HFF-Myc (cell line): ENCODE measurements around the gene VPS13D.

ENCODE experiments used
- DNase-seq: peaks from one replicate; pipeline ENCODE4 v3.0.0-alpha.2; 2011; ENCODE audit warnings: low read depth; ENCODE audit errors: extremely low read depth
- H3K4me3 ChIP-seq: replicated peaks from 2 replicates; pipeline ENCODE4 v1.5.1; 2011; ENCODE audit warnings: low read depth, mild to moderate bottlenecking, control low read depth, low read length
- CTCF ChIP-seq: IDR thresholded peaks from 2 replicates; pipeline ENCODE4 v1.5.1; 2012; ENCODE audit warnings: mild to moderate bottlenecking, low read depth, low read length, control low read depth; ENCODE audit errors: missing control alignments

VPS13D gene

GRCh38 chr1:12549460-12550349, 319.9 kb downstream of the VPS13D start:
- peak; percentile 81 for DNase-seq
- H3K4me3 ChIP-seq: peak overlapping the region; percentile 8; the same call in 1 of the 2 replicates
- no peak for TF ChIP-seq CTCF

GRCh38 chr1:12551584-12551983, 321.8 kb downstream of the VPS13D start:
- DNase-seq: no peak
- no peak overlapping the region for H3K4me3 ChIP-seq
- no peak for TF ChIP-seq CTCF

- no peak for DNase-seq
- TF ChIP-seq CTCF: no peak
- no peak overlapping the region for H3K4me3 ChIP-seq
Observed at GRCh38 chr1:12552111-12552888, 322.5 kb downstream of the VPS13D start.

- DNase-seq: no peak
- no peak overlapping the region for H3K4me3 ChIP-seq
- TF ChIP-seq CTCF: no peak
Observed at GRCh38 chr1:12552951-12553921, 323.4 kb downstream of the VPS13D start.

GRCh38 chr1:12553963-12554362, 324.1 kb downstream of the VPS13D start:
- no peak for TF ChIP-seq CTCF
- DNase-seq: no peak
- no peak overlapping the region for H3K4me3 ChIP-seq
